ENCODE results near the gene SGMS2. TPM values are rescaled to one million over a fixed set of nuclear protein-coding genes. Genes with fewer than 3 reads are reported as not detected.

The SGMS2 gene
- total RNA-seq, 6 experiments from 2014 or later = 12.3 to 67.8 (median 29.3) TPM

- TF ChIP-seq CTCF (IDR thresholded peaks at IDR 0.05) = no peak
- no peak for TF ChIP-seq POLR2A (IDR thresholded peaks at IDR 0.05)
Measured at GRCh38 chr4:107863416-107863815, 38.7 kb downstream of the SGMS2 start.

GRCh38 chr4:107863850-107864371 is 39.2 kb downstream of the SGMS2 start:
- TF ChIP-seq CTCF (IDR thresholded peaks at IDR 0.05) = no peak
- TF ChIP-seq POLR2A (IDR thresholded peaks at IDR 0.05) = no peak
- peak; percentile 82 to 98 (median 96) for ATAC-seq
- Histone ChIP-seq H3K27me3 (no peaks in the 10 kb centered on the region), H3K4me1 (peaks cover 0 to 8% (median 0%) of the 10 kb centered on the region in 4 donors), H3K4me3 (no peak overlapping the region), H3K9me3 (no peaks in the 10 kb centered on the region), H3K36me3 (no peaks in the 10 kb centered on the region), H3K27ac (peak overlapping the region in 1 of 3 donors; percentile 1)
- WGBS (ENCODE audit: insufficient coverage, low coverage, low lambda C conversion rate, missing lambda C conversion rate) = 27% methylated on average over 2 of the region's 2 CpGs
- intact Hi-C loops (cut with DNase I) = no loop called here
- peak; percentile 58 to 78 (median 60) for DNase-seq

More at GRCh38 chr4:107863416-107863815, 38.7 kb downstream of the SGMS2 start:
- DNase-seq (no peak), ATAC-seq (no peak)
- no peaks in the 10 kb centered on the region for H3K9me3 ChIP-seq
- no peak overlapping the region for H3K4me3 ChIP-seq
- H3K27ac ChIP-seq = peak overlapping the region in 1 of 3 donors; percentile 4
- intact Hi-C loops (cut with DNase I) = no loop called here
- no peaks in the 10 kb centered on the region for H3K36me3 ChIP-seq
- peaks cover 0 to 8% (median 0%) of the 10 kb centered on the region in 4 donors for H3K4me1 ChIP-seq
- 84% methylated on average over 2 of the region's 2 CpGs for WGBS (ENCODE audit: insufficient coverage, low coverage, low lambda C conversion rate, missing lambda C conversion rate)
- no peaks in the 10 kb centered on the region for H3K27me3 ChIP-seq

- Histone ChIP-seq H3K4me1 (peaks cover 0 to 19% (median 1%) of the 10 kb centered on the region in 4 donors), H3K9me3 (no peaks in the 10 kb centered on the region), H3K36me3 (no peaks in the 10 kb centered on the region), H3K4me3 (no peak overlapping the region), H3K27ac (no peak overlapping the region), H3K27me3 (no peaks in the 10 kb centered on the region)
- DNase-seq = no peak
- TF ChIP-seq POLR2A (IDR thresholded peaks at IDR 0.05) (no peak), CTCF (IDR thresholded peaks at IDR 0.05) (no peak)
- intact Hi-C loops (cut with DNase I) = no loop called here
- WGBS (ENCODE audit: insufficient coverage, low coverage, low lambda C conversion rate, missing lambda C conversion rate) = 76% methylated on average over 1 of the region's 1 CpG
- no peak for ATAC-seq
Measured at GRCh38 chr4:107866726-107867125, 42.0 kb downstream of the SGMS2 start.

GRCh38 chr4:107870236-107870635 is 45.5 kb downstream of the SGMS2 start:
- intact Hi-C loops (cut with DNase I) = no loop called here

More at GRCh38 chr4:107870236-107870635, 45.5 kb downstream of the SGMS2 start:
- Histone ChIP-seq H3K4me1 (peaks cover 0 to 10% (median 3%) of the 10 kb centered on the region in 4 donors), H3K36me3 (no peaks in the 10 kb centered on the region), H3K9me3 (no peaks in the 10 kb centered on the region), H3K4me3 (peak overlapping the region in 1 of 3 donors; percentile 43), H3K27ac (peak overlapping the region in 1 of 3 donors; percentile 46), H3K27me3 (no peaks in the 10 kb centered on the region)
- 30% methylated on average over 6 of the region's 6 CpGs for WGBS (ENCODE audit: insufficient coverage, low coverage, low lambda C conversion rate, missing lambda C conversion rate)
- ATAC-seq (peak in 1 of 4 donors; percentile 16), DNase-seq (no peak)
- TF ChIP-seq POLR2A (IDR thresholded peaks at IDR 0.05) = no peak
- no peak for TF ChIP-seq CTCF (IDR thresholded peaks at IDR 0.05)
